C4-2B (cell line): ENCODE results near the gene PALLD.

Experiments
- ZFX ChIP-seq: fragments of 450-650 bp; IDR thresholded peaks from 2 replicates; pipeline ENCODE4 v1.6.1; 2017
- TF ChIP-seq, protein P1 (sequence below): fragments of 450-650 bp; conservative IDR thresholded peaks from 2 replicates; pipeline ENCODE4 v1.5.1; 2017; ENCODE audit warnings: mild to moderate bottlenecking

DNA sequence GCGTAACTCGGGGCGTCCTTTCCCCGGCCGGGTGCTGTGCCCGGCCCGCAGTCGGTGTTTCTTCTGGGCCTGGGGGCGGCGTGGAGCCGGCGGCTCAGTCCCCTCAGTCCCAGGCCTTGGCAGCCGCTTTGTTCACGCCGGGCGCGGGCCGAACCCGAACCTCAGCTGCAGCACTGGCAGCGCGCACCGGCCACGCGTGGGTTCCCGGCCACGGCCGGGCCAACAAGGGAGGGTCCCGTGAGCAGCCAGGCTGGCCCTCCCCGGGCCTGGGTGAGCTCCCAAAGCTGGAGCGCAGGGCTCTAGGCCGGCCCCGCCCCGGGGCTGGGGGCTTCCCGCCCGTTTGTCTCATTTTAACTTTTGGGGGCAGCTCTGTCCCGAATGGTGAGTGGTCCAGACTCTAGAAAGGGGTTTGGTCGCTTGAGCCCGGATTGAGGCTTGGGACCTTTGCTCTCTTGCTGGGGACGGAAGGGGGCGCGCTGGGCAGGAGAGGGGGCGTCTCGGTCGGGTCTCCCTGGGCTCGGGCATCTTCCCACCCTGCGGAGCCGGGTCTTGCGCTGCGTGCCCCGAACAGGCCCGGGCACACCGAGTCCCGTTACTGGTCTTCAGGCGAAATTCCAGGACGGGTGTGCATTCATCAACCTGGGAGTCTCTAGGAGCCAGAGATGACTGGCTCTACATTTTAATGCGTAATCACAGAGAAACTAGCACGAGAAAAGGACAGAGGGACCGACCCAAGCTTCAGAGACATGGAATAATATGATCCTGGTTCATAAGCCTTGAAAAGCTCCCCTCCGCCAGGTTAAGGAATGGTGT lies 336.1 kb downstream of the PALLD start:
- TF ChIP-seq, protein P1, sequence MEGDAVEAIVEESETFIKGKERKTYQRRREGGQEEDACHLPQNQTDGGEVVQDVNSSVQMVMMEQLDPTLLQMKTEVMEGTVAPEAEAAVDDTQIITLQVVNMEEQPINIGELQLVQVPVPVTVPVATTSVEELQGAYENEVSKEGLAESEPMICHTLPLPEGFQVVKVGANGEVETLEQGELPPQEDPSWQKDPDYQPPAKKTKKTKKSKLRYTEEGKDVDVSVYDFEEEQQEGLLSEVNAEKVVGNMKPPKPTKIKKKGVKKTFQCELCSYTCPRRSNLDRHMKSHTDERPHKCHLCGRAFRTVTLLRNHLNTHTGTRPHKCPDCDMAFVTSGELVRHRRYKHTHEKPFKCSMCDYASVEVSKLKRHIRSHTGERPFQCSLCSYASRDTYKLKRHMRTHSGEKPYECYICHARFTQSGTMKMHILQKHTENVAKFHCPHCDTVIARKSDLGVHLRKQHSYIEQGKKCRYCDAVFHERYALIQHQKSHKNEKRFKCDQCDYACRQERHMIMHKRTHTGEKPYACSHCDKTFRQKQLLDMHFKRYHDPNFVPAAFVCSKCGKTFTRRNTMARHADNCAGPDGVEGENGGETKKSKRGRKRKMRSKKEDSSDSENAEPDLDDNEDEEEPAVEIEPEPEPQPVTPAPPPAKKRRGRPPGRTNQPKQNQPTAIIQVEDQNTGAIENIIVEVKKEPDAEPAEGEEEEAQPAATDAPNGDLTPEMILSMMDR = no peak
- TF ChIP-seq ZFX = no peak
